Ammon's horn (tissue), 1 donor: ENCODE measurements around the gene OTOR.

Source experiments
- DNase-seq: peaks from one replicate; pipeline ENCODE4 v3.0.0-alpha.2; 2016; ENCODE audit warnings: low spot score

The OTOR gene

GRCh38 chr20:16749573-16749972 is 1.4 kb downstream of the OTOR start:
- no peak for DNase-seq

- DNase-seq = no peak
These were observed 3.9 kb downstream of the OTOR start for GRCh38 chr20:16752082-16752481.

DNA sequence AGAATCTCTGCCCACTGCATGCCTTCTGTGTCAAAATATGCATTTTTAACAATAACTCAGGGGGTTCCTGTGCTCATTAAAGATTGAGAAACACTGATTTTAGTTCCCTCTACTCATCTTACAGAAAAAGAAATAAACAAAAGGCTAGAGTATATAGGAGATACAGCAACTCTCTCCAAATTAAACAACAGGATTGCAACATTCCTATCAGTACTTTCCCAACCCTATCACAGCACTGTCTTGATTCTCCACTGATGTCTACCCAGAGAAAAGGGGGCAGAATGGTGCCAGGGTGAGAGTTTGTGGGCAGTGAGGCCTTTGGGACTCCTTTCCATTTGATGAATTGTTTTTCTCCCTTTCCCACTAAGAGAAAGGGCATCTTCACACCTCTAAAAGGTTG is 4.7 kb downstream of the OTOR start:
- no peak for DNase-seq

GRCh38 chr20:16758454-16759180 is 10.5 kb downstream of the OTOR start:
- no peak for DNase-seq

DNA sequence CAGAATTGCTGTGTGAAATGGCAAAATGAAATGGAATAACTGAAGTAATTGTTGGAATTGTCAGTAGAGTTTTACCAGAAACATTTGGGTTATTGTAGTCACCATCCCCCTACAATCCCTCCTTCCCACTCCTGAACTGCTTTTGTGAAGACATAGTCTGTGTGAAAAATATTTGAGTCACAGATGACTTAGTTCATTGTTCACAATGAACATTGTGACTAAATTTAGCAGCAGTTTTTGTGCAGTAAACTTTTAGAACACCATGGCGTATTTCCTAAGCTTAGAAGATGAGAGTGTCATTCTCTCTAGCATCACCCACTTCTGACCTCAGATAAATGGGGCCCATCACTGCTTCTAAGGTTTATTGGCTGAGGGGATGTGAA is 11.0 kb downstream of the OTOR start:
- DNase-seq = peak; percentile 25

GRCh38 chr20:16760431-16761304 is 12.5 kb downstream of the OTOR start:
- DNase-seq = no peak

GRCh38 chr20:16761305-16761829 is 13.2 kb downstream of the OTOR start:
- peak; percentile 89 for DNase-seq

- no peak for DNase-seq
These were observed 16.4 kb downstream of the OTOR start for GRCh38 chr20:16764560-16764959.

GRCh38 chr20:16771213-16771612 is 23.1 kb downstream of the OTOR start:
- DNase-seq = no peak

GRCh38 chr20:16775961-16776360 is 27.8 kb downstream of the OTOR start:
- no peak for DNase-seq

- DNase-seq = no peak
These were observed 29.0 kb downstream of the OTOR start for GRCh38 chr20:16777126-16777525.

DNA sequence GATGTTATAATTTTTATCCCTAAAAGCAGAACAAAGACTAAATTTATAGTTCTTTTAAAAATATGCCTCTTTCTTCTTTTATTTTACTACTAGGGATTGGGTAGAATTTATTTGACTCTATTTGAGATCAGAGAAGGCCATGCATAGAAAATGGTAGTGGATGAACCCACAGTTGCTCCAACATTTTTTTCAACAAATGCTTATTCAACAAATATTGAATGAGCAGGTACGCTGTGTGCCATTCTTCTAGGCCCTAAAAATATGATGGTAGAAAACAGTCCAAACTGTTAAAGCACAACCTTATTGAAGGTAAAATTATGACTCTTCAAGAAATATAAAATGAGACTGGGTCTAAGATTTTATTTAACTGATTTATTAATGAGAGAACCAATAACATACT is 30.0 kb downstream of the OTOR start:
- DNase-seq = no peak

- DNase-seq = no peak
These were observed 33.3 kb downstream of the OTOR start for GRCh38 chr20:16781496-16781895.

DNA sequence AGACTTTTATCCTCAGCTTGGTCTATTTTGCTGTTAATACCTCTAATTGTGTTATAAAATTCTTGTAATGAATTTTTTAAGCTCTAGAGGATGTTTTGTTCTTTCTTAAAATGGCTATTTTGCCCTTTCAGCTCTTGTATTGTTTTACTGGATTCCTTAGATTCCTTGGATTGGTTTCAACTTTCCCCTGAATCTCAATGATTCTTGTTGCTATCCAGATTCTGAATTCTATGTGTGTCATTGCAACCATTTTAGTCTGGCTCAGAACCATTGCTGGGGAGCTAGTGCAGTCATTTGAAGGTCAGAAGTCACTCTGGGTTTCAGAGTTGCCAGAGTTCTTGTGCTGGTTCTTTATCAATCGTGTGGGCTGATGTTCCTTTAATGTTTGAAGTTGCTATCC is 37.1 kb downstream of the OTOR start:
- no peak for DNase-seq
